ENCODE measurements around the gene ALAS1. TPM values are rescaled to one million over a fixed set of nuclear protein-coding genes. Genes with fewer than 3 reads are reported as not detected.

Gene ALAS1
- total RNA-seq, 1 donor from 2014 or later, result 78.9 TPM

- DNase-seq (no peak), ATAC-seq (no peak)
- Histone ChIP-seq H3K27me3 (no peaks in the 10 kb centered on the region), H3K4me3 (peak overlapping the region; percentile 95), H3K27ac (peak overlapping the region; percentile 90), H3K4me1 (peaks cover 70% of the 10 kb centered on the region), H3K36me3 (peaks cover 18% of the 10 kb centered on the region), H3K9me3 (no peaks in the 10 kb centered on the region)
- intact Hi-C loops (cut with DNase I), result no loop called here
- TF ChIP-seq CTCF (IDR thresholded peaks at IDR 0.05), result no peak
These were observed 490 bp upstream of the ALAS1 start for GRCh38 chr3:52197499-52197841.

GRCh38 chr3:52198643-52199608 lies 966 bp downstream of the ALAS1 start:
- no peak for TF ChIP-seq CTCF (IDR thresholded peaks at IDR 0.05)
- peaks cover 78% of the 10 kb centered on the region for H3K4me1 ChIP-seq

DNA sequence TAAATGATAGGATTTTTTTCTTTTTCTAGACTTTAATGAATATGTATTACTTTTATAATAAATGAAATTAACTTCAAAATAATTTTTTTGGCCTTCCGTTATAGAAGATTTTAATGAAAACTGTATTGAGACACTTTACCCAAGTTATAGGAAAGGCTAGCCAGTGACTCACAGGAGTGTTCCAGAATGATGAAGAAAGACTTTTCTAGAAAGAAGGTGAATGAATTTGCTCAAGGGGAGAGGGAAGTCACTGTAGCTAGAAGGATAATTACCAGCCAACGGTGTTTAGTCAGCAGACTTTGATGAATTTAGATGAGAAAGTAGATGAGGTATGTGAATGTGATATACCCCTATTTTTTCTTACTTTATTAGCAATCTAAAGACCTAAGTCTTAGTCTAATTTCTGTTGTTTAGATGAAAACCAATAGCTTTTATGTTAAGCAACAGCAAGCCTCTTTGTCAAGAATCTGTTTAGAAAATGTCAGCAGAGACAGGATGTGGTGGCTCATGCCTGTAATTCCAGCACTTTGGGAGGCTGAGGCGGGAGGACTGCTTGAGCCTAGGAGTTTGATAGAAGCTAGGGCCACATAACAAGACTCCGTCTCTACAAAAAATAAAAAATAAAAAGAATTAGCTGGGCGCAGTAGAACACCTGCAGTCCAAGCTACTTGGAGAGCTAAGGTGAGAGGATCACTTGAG lies 3.2 kb downstream of the ALAS1 start:
- Histone ChIP-seq H3K9me3 (no peaks in the 10 kb centered on the region), H3K27me3 (no peaks in the 10 kb centered on the region), H3K36me3 (peaks cover 55% of the 10 kb centered on the region), H3K27ac (no peak overlapping the region), H3K4me1 (peaks cover 65% of the 10 kb centered on the region), H3K4me3 (no peak overlapping the region)
- DNase-seq (peak; percentile 15), ATAC-seq (no peak)
- intact Hi-C loops (cut with DNase I), result no loop called here
- no peak for TF ChIP-seq CTCF (IDR thresholded peaks at IDR 0.05)

More at GRCh38 chr3:52198643-52199608, 966 bp downstream of the ALAS1 start:
- Histone ChIP-seq H3K27me3 (no peaks in the 10 kb centered on the region), H3K36me3 (peaks cover 33% of the 10 kb centered on the region), H3K4me3 (peak overlapping the region; percentile 95), H3K9me3 (no peaks in the 10 kb centered on the region), H3K27ac (peak overlapping the region; percentile 90)
- no peak for ATAC-seq
- intact Hi-C loops (cut with DNase I), result no loop called here
- DNase-seq, result no peak

- H3K36me3 ChIP-seq, result peaks cover 69% of the 10 kb centered on the region
- H3K9me3 ChIP-seq, result no peaks in the 10 kb centered on the region
- H3K27ac ChIP-seq, result peak overlapping the region; percentile 4
- ATAC-seq, result peak; percentile 34
- H3K4me3 ChIP-seq, result no peak overlapping the region
- H3K27me3 ChIP-seq, result no peaks in the 10 kb centered on the region
- peaks cover 51% of the 10 kb centered on the region for H3K4me1 ChIP-seq
- DNase-seq, result no peak
- TF ChIP-seq CTCF (IDR thresholded peaks at IDR 0.05), result no peak
- intact Hi-C loops (cut with DNase I), result no loop called here
These were observed 4.6 kb downstream of the ALAS1 start for GRCh38 chr3:52202384-52203077.

DNA sequence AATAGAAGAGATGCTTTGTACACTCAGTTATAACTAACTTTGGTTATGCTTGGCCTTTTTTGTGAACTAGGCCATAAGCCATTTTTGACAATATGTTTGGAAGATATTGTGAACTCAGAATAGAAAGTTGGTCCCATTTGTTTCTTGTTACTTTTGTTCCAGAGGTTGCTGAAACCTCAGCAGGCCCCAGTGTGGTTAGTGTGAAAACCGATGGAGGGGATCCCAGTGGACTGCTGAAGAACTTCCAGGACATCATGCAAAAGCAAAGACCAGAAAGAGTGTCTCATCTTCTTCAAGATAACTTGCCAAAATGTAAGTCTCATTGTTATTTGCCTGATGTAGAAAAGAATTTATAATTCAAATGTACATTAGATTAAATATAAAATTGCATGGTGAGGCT lies 5.7 kb downstream of the ALAS1 start:
- DNase-seq (no peak), ATAC-seq (no peak)
- Histone ChIP-seq H3K4me1 (peaks cover 49% of the 10 kb centered on the region), H3K27me3 (no peaks in the 10 kb centered on the region), H3K27ac (no peak overlapping the region), H3K9me3 (no peaks in the 10 kb centered on the region), H3K4me3 (no peak overlapping the region), H3K36me3 (peaks cover 81% of the 10 kb centered on the region)
- intact Hi-C loops (cut with DNase I), result no loop called here
- no peak for TF ChIP-seq CTCF (IDR thresholded peaks at IDR 0.05)

Data from upper lobe of right lung (tissue), 1 donor.